ENCODE results near the gene ABCA4.

DNA sequence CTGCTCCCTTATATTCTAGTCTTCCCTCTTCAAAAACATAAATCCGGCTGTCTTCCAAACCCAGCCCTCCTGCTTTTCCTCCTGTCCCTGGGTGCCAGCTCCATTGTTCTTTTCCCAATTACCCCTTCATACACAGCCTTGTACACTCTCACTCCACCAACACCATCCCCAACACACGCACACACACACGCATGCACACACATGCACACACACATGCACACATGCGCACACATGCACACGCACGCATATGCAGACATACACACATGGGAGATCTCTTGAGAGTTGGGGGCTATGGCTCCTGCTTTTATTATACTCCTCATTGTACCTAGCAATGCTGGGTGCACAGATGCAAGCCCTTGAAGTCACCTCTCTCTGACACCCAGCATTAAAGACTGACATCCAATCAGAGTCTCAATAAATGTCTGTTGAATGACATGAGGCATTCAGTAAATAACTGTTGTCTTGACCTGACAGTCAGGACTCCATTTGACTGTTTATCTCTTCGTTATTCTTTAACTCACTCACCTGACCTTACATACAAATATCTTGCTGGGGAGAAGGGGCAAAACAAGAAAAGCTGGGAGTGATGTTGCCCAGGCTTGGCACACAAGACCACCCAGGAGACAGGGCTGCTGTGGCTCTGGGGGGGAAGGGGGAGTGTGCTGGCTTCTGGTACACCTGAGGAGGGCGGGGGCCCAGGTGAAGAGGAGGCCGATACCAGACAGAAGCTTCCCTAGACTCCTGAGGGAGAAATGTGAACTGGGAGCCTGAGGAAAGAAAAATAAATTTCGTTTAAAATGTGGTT is 16.0 kb downstream of the ABCA4 start:
- no peak for TF ChIP-seq TAF1 (IDR thresholded peaks at IDR 0.05; ENCODE audit: borderline replicate concordance, low read depth, low read length)
- TF ChIP-seq POLR2A (IDR thresholded peaks at IDR 0.05; ENCODE audit: low read depth, low read length) = no peak
- TF ChIP-seq POLR2AphosphoS5 (IDR thresholded peaks at IDR 0.05; ENCODE audit: low read depth, low read length) = no peak
